Measurements from ENCODE around the gene MTHFD1.

- no peak for TF ChIP-seq CTCF (IDR thresholded peaks at IDR 0.05 in 4 of 5, conservative IDR thresholded peaks at IDR 0.05 in 1 of 5)
- TF ChIP-seq POLR2A (IDR thresholded peaks at IDR 0.05), result no peak
Observed at GRCh38 chr14:64434528-64434927, 46.4 kb downstream of the MTHFD1 start.

All from gastrocnemius medialis (tissue), 4 donors.